WTC11 (cell line): Measurements from ENCODE around the gene TMTC3.

Experiments
- ATF1 ChIP-seq: sonication (generic); formaldehyde crosslinking; IDR thresholded peaks from 2 replicates; pipeline ENCODE4 v1.8.1; 2023; ENCODE audit warnings: mild to moderate bottlenecking, moderate library complexity, missing genetic modification reagents
- CREM ChIP-seq: sonication (generic); formaldehyde crosslinking; IDR thresholded peaks from 2 replicates; pipeline ENCODE4 v1.8.1; 2022; ENCODE audit warnings: mild to moderate bottlenecking, missing genetic modification reagents, moderate library complexity
- CTCF ChIP-seq: fragments of 200-600 bp; IDR thresholded peaks from 2 replicates; pipeline ENCODE4 v1.8.0; 2022; ENCODE audit warnings: antibody characterized with exemption
- ELF4 ChIP-seq: sonication (generic); formaldehyde crosslinking; IDR thresholded peaks from 2 replicates; pipeline ENCODE4 v1.8.1; 2022; ENCODE audit warnings: low read depth, mild to moderate bottlenecking, moderate library complexity, missing genetic modification reagents
- ETV6 ChIP-seq: sonication (generic); formaldehyde crosslinking; IDR thresholded peaks from 2 replicates; pipeline ENCODE4 v1.8.1; 2022; ENCODE audit warnings: mild to moderate bottlenecking, missing genetic modification reagents
- JUN ChIP-seq: sonication (generic); formaldehyde crosslinking; IDR thresholded peaks from 2 replicates; pipeline ENCODE4 v1.8.0; 2023; ENCODE audit warnings: mild to moderate bottlenecking, missing genetic modification reagents
- KAT7 ChIP-seq: sonication (generic); formaldehyde crosslinking; IDR thresholded peaks from 2 replicates; pipeline ENCODE4 v1.8.1; 2023; ENCODE audit warnings: missing genetic modification reagents, mild to moderate bottlenecking, borderline replicate concordance
- MLX ChIP-seq: sonication (generic); formaldehyde crosslinking; IDR thresholded peaks from 2 replicates; pipeline ENCODE4 v1.8.1; 2023; ENCODE audit warnings: mild to moderate bottlenecking, missing genetic modification reagents, moderate library complexity
- NFYB ChIP-seq: sonication (generic); formaldehyde crosslinking; conservative IDR thresholded peaks from 2 replicates; pipeline ENCODE4 v1.8.0; 2022; ENCODE audit warnings: low read depth, missing genetic modification reagents
- RELA ChIP-seq: sonication (generic); formaldehyde crosslinking; IDR thresholded peaks from 2 replicates; pipeline ENCODE4 v1.8.1; 2022; ENCODE audit warnings: missing genetic modification reagents, mild to moderate bottlenecking, borderline replicate concordance
- TEAD4 ChIP-seq: sonication (generic); formaldehyde crosslinking; IDR thresholded peaks from 2 replicates; pipeline ENCODE4 v1.8.0; 2022; ENCODE audit warnings: mild to moderate bottlenecking, missing genetic modification reagents
- TP53 ChIP-seq: sonication (generic); formaldehyde crosslinking; IDR thresholded peaks from 2 replicates; pipeline ENCODE4 v1.8.1; 2023; ENCODE audit warnings: mild to moderate bottlenecking, missing genetic modification reagents
- ZNF317 ChIP-seq: sonication (generic); formaldehyde crosslinking; IDR thresholded peaks from 2 replicates; pipeline ENCODE4 v1.8.1; 2023; ENCODE audit warnings: low read depth, mild to moderate bottlenecking, moderate library complexity, missing genetic modification reagents, borderline replicate concordance

- TF ChIP-seq TP53 (no peak), CTCF (no peak), RELA (no peak), TEAD4 (CRISPR knock-in tag) (no peak), NFYB (CRISPR knock-in tag) (no peak), CREM (CRISPR knock-in tag) (no peak), JUN (no peak), ZNF317 (CRISPR knock-in tag) (no peak), ETV6 (CRISPR knock-in tag) (no peak), ELF4 (no peak), ATF1 (CRISPR knock-in tag) (no peak), MLX (no peak), KAT7 (CRISPR knock-in tag) (no peak)
These were observed 66.0 kb downstream of the TMTC3 start for GRCh38 chr12:88207921-88208620.
